GM18505 (cell line): ENCODE data around the gene HOXC11.

Experiments
- ATAC-seq: cut with Tn5 transposase; IDR thresholded peaks from one replicate; pipeline ENCODE4 v1.9.1; 2021; ENCODE audit not compliant: unreplicated experiment
- POLR2A ChIP-seq: IDR thresholded peaks from 4 replicates; pipeline ENCODE4 v1.6.1; 2011; ENCODE audit warnings: borderline replicate concordance; ENCODE audit not compliant: insufficient read depth, insufficient read length; ENCODE audit errors: extremely low read depth

Gene HOXC11

DNA sequence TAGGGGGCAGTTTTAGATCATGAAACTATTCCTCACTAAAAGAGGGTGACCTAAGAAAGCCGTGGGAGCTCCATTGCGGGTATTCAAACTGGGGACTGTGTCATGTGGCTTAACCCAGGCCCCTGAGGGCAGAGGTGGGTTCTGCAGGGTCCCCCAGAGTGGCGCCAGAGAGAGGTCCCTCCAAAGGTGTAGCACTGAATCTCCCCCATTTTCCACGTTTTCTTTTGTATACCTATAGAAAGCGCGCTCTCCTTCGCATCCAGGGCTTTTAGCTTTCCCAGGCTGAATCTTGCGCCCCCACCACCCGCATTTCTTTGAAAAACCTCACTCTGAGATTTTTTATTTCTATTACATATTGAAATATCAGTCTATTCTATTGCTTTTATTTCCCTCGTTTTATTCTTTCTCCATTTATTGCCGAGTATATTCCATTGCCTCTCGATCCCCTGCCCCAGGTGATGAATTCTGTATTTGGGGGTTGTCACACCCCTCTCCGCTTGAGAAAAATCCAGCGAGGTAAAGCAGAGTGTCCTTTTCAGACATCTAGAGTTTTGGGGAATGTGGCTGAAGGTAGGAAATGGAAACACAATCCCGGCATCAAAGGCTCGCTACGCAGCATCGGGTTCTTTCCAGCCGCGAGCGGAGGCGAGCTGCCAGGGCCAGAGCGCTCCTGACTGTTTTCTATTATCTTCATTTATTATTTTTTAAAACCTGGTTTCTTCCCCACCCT is 35.2 kb upstream of the HOXC11 start:
- TF ChIP-seq POLR2A, result no peak
- no peak for ATAC-seq

DNA sequence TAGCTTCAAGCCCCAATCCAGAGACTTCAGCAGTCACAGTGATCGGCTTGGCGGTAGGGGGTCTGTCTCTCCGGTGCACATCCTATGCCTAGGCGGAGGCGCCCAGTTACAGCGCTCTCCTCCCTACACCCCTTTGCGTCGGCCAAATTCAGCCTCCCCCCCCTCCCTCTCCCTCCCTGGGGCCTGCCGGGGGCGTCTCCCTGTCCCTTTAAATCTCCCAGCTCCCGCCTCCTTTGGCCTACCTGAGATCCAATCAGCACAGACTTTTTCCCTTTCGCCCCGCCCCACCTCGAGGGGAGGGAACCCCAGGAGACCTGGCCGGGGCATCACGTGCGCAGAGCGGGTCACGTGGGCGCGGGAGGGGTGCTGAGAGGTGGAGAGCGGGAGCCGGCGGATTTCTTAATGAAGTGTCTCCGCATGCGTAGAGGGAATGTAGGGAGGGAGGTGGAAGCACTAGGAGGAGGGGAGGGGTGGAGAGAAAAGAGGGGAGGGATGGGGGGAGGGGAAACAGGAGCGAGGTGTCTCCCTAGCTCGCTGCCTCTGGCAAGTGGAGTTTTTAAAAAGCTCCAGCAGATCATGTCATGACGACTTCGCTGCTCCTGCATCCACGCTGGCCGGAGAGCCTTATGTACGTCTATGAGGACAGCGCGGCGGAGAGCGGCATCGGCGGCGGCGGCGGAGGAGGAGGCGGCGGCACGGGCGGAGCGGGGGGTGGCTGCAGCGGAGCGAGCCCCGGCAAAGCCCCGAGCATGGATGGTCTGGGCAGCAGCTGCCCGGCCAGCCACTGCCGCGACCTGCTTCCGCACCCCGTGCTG is 34.4 kb upstream of the HOXC11 start, which contains the start of gene HOXC13:
Gene HOXC13, plus strand, starts transcription at position 506 of the 815 bp plus-strand sequence. Its CDS starts 76 bp downstream, at position 582.
- TF ChIP-seq POLR2A, result no peak
- no peak for ATAC-seq

DNA sequence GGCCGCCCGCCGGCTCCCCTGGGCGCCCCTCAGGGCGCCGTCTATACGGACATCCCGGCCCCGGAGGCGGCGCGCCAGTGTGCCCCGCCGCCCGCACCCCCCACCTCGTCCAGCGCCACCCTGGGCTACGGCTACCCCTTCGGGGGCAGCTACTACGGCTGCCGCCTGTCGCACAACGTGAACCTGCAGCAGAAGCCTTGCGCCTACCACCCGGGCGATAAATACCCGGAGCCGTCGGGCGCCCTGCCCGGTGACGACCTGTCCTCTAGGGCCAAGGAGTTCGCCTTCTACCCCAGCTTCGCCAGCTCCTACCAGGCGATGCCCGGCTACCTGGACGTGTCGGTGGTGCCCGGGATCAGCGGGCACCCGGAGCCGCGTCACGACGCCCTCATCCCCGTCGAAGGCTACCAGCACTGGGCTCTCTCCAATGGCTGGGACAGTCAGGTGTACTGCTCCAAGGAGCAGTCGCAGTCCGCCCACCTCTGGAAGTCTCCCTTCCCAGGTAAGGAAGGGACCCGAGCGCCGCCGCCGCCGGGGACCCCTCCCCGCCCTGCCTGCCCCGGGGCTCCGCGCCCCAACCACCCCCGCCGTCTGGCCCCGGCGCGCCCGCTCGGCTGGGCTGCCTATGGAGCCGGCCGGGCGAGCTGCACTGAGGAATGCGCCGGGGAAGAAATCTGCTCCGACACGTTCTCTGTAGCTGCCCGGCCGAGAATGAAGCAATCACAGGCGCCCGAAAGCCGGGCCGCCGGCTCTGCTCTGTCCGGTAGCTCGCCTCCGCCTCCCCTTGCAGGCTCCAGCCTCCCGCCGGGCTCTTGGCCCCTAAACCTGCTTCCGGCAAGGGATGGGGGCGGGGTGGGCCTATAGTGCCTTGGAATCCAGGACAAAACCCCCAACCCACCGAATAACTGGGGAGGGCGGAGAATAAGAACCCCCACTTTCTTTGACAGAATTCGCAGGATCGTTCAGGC is 33.5 kb upstream of the HOXC11 start:
- no peak for TF ChIP-seq POLR2A
- ATAC-seq, result no peak

DNA sequence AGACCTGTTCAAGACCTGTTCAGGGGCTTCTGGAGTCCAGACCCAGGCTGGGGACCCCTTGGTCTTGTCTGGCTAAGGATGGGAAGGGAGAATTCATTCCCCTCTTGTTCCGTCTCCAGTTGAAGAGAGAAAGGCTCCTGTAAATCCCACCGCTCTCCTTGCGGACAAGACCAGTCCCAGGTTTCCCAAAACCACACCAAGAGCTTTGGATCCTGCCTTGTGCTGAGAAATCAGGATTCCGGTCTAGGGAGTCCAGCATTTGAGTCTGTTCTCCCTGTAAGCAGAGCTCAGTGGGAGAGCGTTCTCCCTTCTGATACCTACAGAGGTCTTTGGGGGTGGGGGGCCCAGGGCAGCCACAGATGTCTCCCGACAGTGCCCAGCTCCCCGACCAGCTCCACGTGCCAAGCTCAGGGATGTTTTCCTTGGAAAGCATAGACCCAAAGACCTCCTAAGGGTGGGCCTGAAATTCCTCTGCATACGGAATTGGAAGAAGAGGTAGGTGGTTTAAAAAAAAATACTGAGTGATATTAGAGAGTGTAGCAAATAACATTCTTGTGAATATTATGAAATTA is 32.4 kb upstream of the HOXC11 start:
- no peak for ATAC-seq

DNA sequence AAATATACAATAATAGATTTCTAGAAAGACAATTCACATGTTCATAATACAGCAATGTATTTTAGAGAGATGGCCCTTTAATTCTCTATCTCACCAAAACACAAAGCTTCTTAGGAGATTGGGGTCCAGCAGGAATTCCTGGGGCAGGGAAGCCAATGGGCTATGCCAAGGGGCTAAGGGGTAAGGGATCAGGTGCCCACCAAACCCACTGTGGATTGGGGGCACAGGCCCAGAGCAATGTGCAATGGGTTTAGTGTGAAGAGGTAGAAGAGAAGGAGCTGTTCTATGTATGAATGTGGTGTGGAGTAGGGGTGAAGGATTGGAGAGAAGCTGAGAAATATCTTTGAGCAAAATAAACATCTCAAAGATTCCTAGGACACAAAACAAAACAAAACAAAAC is 31.7 kb upstream of the HOXC11 start:
- TF ChIP-seq POLR2A, result no peak
- no peak for ATAC-seq

More for the DNA sequence above, 32.4 kb upstream of the HOXC11 start:
- TF ChIP-seq POLR2A, result no peak

DNA sequence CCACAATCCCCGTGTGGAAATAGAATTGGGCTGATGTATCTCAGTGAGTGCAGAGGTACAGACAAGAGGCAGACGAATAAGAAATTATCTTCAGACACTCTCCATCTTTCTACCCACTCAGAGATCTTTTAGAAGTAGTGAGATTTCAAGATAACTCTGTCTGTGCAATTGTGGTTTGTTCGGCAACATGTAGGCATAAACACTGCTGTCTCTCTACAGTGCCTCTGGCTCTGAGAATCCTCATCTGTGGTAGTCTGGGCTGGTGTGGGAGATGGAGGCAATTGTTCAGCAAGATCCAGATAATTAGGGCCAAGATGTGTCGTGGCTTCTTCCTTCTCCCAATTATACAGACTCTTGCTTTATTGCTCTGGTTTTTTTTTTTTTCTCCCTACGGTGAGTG is 31.2 kb upstream of the HOXC11 start:
- no peak for TF ChIP-seq POLR2A
- ATAC-seq, result no peak

DNA sequence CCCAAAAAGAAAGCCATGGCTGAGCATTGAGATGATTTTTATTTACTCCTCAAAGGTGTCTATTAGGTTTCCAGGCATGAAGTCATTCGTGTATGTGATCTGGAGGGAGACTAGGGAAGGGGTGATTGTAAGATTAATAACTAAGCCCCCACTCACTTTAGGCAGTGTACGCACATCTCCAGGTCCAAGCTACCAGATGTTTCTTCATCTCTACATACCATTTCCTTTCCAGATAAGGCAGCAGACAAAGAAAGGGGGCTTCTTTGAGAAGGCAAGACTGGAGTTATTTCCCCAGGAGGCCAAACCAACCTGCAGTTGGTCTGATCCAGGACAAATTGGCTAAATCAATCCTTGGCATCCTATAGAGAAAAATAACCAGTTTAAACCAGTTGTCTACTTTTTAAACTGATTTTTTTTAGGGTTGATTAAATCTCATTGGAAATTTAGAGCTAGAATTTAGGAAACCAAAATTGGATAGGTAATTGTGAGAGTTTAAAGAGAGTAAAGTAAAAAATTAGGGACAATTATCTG is 30.4 kb upstream of the HOXC11 start:
- no peak for ATAC-seq
- TF ChIP-seq POLR2A, result no peak

DNA sequence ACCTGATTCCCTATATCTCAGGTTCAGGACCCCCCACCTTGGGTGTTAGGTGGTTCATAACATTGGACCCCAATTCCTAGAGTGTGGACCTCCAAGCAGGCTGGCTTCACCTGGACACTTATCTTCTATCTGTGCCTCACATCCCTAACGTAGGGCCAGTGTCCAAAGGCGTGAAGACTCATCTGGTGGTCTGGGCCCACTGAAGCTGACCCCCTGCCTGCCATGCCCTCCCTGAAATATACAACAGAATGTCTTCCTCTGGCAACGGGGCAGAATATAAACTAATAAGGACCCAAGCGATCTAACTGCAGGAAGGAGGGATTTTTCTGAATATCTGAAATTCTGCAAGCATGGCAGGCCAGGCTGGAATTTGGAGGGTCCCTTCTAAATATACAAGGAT is 28.7 kb upstream of the HOXC11 start:
- ATAC-seq, result no peak

DNA sequence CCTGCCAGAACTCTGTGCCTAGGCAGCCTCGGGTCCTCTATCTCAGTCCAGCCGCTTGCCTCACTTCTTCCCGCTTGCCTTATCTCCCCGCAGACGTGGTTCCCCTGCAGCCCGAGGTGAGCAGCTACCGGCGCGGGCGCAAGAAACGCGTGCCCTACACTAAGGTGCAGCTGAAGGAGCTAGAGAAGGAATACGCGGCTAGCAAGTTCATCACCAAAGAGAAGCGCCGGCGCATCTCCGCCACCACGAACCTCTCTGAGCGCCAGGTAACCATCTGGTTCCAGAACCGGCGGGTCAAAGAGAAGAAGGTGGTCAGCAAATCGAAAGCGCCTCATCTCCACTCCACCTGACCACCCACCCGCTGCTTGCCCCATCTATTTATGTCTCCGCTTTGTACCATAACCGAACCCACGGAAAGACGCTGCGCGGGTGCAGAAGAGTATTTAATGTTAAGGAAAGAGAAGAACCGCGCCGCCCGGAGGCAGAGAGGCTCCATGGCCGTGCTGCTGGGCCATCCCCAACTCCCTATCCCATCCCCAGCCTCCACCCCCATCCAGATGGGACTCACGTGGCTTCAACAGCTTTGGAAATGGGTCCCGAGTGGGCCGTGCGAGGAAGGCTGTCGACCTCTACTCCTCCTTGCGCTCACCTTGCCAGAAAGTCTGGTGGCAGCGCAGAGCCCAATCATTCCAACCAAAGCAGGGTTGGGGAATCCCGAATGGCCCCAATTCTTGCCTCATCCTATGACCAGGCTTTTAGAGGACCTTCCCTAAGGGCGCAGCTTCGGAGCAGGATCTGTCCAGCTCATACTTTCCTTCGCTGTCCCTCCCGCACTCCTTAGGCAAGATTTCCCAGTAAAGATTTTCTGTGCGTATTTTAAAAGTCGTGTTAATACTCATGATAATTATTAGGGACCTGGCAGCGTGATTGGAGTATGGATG is 27.7 kb upstream of the HOXC11 start:
- no peak for ATAC-seq
- TF ChIP-seq POLR2A, result no peak

More for the DNA sequence above, 28.7 kb upstream of the HOXC11 start:
- no peak for TF ChIP-seq POLR2A

DNA sequence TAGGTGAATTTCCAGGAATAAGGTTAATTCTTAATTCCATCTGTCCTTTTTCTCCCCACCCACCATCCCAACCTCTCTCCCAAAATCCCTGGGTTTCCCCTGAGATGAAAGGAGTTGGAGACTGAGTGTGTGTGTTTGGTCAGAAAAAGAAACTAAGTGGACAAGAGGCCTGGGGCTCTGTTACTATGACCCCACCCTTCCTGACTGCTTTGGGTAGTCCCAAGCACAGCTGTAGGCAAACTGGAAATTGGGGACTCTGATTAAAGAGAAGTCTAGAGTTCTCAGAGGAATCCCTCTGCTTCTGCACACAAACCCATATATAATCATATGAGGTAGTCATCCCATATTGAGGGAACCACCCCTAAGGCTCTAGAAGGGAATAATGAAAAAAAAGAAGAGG is 25.2 kb upstream of the HOXC11 start:
- no peak for ATAC-seq
- TF ChIP-seq POLR2A, result no peak
